Stimulated activated CD8-positive, alpha-beta memory T cell treated with anti-CD3 and anti-CD28 coated beads, Interleukin-4, amount 100 ng/mL, for 24 hours (primary cell): ENCODE measurements around the gene HBG2.

ENCODE experiments used
- DNase-seq: peaks from one replicate; pipeline ENCODE4 v3.0.0-alpha.2; 2020; ENCODE audit warnings: low read depth

The HBG2 gene

GRCh38 chr11:5229796-5230195, 24.8 kb downstream of the HBG2 start:
- no peak for DNase-seq

DNA sequence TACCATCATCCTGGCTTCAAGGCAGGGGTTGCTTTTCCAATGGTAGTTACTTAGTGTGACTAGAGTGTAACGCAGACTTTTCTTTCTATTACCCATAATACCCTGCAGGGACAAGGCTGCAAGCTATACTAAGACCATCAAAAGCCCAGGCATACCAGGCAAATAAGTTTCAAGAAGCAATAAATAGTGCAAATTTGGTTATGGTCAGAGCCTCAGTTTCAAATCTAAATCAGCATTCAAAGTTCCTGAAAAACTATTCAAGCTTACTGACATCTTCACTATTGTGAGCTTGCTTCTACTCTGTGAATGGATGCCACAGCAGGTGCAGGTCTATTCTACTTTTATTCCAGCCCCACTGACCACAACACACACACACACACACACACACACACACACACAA, 25.2 kb downstream of the HBG2 start:
- DNase-seq, result no peak

- DNase-seq, result no peak
Observed at GRCh38 chr11:5228124-5228523, 26.5 kb downstream of the HBG2 start.

DNA sequence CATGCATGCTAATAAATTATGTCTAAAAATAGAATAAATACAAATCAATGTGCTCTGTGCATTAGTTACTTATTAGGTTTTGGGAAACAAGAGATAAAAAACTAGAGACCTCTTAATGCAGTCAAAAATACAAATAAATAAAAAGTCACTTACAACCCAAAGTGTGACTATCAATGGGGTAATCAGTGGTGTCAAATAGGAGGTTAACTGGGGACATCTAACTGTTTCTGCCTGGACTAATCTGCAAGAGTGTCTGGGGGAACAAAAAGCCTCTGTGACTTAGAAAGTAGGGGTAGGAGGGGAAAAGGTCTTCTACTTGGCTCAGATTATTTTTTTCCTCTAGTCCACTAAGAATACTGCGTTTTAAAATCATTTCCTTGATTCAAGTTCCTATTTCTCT, 26.9 kb downstream of the HBG2 start:
- DNase-seq, result no peak

- no peak for DNase-seq
Observed at GRCh38 chr11:5226732-5227310, 27.8 kb downstream of the HBG2 start, which contains the start of gene HBB. Gene HBB (minus strand): TSS chr11:5227071. CDS start chr11:5227021, 50 bp downstream.

DNA sequence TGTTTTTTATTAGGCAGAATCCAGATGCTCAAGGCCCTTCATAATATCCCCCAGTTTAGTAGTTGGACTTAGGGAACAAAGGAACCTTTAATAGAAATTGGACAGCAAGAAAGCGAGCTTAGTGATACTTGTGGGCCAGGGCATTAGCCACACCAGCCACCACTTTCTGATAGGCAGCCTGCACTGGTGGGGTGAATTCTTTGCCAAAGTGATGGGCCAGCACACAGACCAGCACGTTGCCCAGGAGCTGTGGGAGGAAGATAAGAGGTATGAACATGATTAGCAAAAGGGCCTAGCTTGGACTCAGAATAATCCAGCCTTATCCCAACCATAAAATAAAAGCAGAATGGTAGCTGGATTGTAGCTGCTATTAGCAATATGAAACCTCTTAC, 29.1 kb downstream of the HBG2 start:
- no peak for DNase-seq

GRCh38 chr11:5224538-5225479, 29.8 kb downstream of the HBG2 start:
- no peak for DNase-seq

DNA sequence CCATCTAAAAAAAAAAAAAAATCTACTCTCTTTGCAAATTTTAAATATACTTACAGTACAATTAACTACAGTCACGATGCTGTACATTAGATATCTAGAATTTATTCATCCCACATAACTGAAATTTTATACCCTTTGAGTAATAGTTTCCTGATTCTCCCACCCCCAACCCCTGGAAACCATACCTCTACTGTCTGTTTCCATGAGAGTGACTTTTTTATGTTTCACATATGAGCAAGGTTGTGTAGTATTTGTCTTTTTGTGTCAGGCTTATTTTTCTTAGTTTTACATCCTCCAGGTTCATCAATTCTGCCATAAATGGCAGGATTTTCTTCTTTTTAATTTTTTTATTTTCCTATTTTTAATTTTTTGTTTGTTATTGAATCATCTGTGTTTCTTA, 30.9 kb downstream of the HBG2 start:
- no peak for DNase-seq

DNA sequence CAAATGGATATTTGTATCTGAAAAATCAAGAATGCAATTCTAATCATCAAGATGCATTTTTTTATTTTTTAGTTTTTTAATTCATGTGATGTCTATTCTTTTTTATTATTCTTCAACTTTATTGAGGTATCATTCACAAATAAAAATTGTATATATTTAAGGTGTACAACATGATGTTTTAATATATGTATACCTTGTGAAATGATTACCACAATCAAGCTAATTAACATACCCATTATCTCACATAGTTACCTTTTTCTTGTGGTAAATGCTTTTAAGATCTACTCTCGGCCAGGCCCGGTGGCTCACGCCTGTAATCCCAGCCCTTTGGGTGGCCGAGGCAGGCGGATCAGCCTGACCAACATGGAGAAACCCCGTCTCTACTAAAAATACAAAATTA, 31.4 kb downstream of the HBG2 start:
- DNase-seq, result no peak

- DNase-seq, result no peak
Observed at GRCh38 chr11:5210376-5210885, 44.1 kb downstream of the HBG2 start.

- DNase-seq, result no peak
Observed at GRCh38 chr11:5204787-5205186, 49.8 kb downstream of the HBG2 start.

- no peak for DNase-seq
Observed at GRCh38 chr11:5203366-5203765, 51.2 kb downstream of the HBG2 start.
